GM18870 (cell line): Measurements from ENCODE around the gene MBP.
"Not testable (repeated sequence)": the region's sequence is repeated elsewhere in the genome, so short reads cannot be mapped to it uniquely, and the experiment has no call there.

Source experiments
- ATAC-seq: cut with Tn5 transposase; IDR thresholded peaks from one replicate; pipeline ENCODE4 v1.9.1; 2021; ENCODE audit warnings: moderate library complexity; ENCODE audit not compliant: unreplicated experiment

MBP gene

GRCh38 chr18:77035380-77036187 lies 97.0 kb downstream of the MBP start:
- no peak for ATAC-seq

- no peak for ATAC-seq
Measured at GRCh38 chr18:77033575-77033974, 99.0 kb downstream of the MBP start.

GRCh38 chr18:77032181-77032701 lies 100.3 kb downstream of the MBP start:
- no peak for ATAC-seq

- no peak for ATAC-seq
Measured at GRCh38 chr18:77031662-77032061, 100.9 kb downstream of the MBP start.

GRCh38 chr18:77030201-77030600 lies 102.4 kb downstream of the MBP start:
- ATAC-seq, result no peak

- no peak for ATAC-seq
Measured at GRCh38 chr18:77025831-77026363, 106.7 kb downstream of the MBP start.

- ATAC-seq, result no peak
Measured at GRCh38 chr18:77025123-77025522, 107.5 kb downstream of the MBP start.

GRCh38 chr18:77024476-77024875 lies 108.1 kb downstream of the MBP start:
- no peak for ATAC-seq

- ATAC-seq, result no peak
Measured at GRCh38 chr18:77023102-77023782, 109.3 kb downstream of the MBP start.

GRCh38 chr18:77022556-77022955 lies 110.0 kb downstream of the MBP start:
- no peak for ATAC-seq

- no peak for ATAC-seq
Measured at GRCh38 chr18:77022116-77022515, 110.5 kb downstream of the MBP start.

- not testable (repeated sequence) for ATAC-seq
Measured at GRCh38 chr18:77021478-77021877, 111.1 kb downstream of the MBP start.

GRCh38 chr18:77021075-77021474 lies 111.5 kb downstream of the MBP start:
- no peak for ATAC-seq

- no peak for ATAC-seq
Measured at GRCh38 chr18:77020561-77020960, 112.0 kb downstream of the MBP start.

- ATAC-seq, result no peak
Measured at GRCh38 chr18:77019641-77020040, 112.9 kb downstream of the MBP start.

- not testable (repeated sequence) for ATAC-seq
Measured at GRCh38 chr18:77018650-77019049, 113.9 kb downstream of the MBP start.

GRCh38 chr18:77017355-77017754 lies 115.2 kb downstream of the MBP start:
- ATAC-seq, result no peak

- ATAC-seq, result no peak
Measured at GRCh38 chr18:77016936-77017335, 115.6 kb downstream of the MBP start.

GRCh38 chr18:77015771-77016710 lies 116.5 kb downstream of the MBP start:
- no peak for ATAC-seq

GRCh38 chr18:77015169-77015568 lies 117.4 kb downstream of the MBP start:
- no peak for ATAC-seq

- no peak for ATAC-seq
Measured at GRCh38 chr18:77014538-77014937, 118.0 kb downstream of the MBP start.
